Suprapubic skin (tissue), 3 donors: ENCODE results near the gene PLK5.

Experiments
- CTCF ChIP-seq, 2 donors: fragments of 200-600 bp in 1 of 2; fragments of 450-650 bp in 1 of 2; sonication (generic) in 1 of 2; IDR thresholded peaks; one replicate each; pipeline ENCODE4 v1.5.1; 2016 to 2019; ENCODE audit warnings: antibody characterized with exemption in 2 of 2, mild to moderate bottlenecking in 1 of 2, moderate library complexity in 1 of 2
- EP300 ChIP-seq: sonication (generic); formaldehyde crosslinking; IDR thresholded peaks from one replicate; pipeline ENCODE4 v1.6.1; 2017; ENCODE audit warnings: antibody characterized with exemption
- POLR2A ChIP-seq, 2 donors: fragments of 450-650 bp; IDR thresholded peaks; one replicate each; pipeline ENCODE4 v1.6.1; 2017; ENCODE audit warnings: antibody characterized with exemption in 2 of 2, mild to moderate bottlenecking in 2 of 2, moderate library complexity in 2 of 2

GRCh38 chr19:1475751-1476437, 48.0 kb upstream of the PLK5 start:
- TF ChIP-seq CTCF (IDR thresholded peaks at IDR 0.05), result no peak
- no peak for TF ChIP-seq POLR2A (IDR thresholded peaks at IDR 0.05)
- TF ChIP-seq EP300, result no peak
